Heart left ventricle (tissue), 16 donors: Measurements from ENCODE around the gene LIPE. TPM values are rescaled to one million over a fixed set of nuclear protein-coding genes. Genes with fewer than 3 reads are reported as not detected.

Source experiments
- ATAC-seq, 4 donors: fragments of 200-7000 bp; cut with Tn5 transposase; one replicate each; pipeline ENCODE4 v1.9.1; 2020 to 2022; ENCODE audit warnings: moderate library complexity in 4 of 4, mild to moderate bottlenecking in 3 of 4, moderate number of reproducible peaks in 1 of 4
- DNase-seq, 5 donors: peaks; one replicate each; pipeline ENCODE4 v3.0.0-alpha.2; 2020
- H3K27ac ChIP-seq, 12 donors: fragments of 200-600 bp; sonication (generic) in 4 of 12; one replicate each; pipeline versions ENCODE4 v1.5.0 to v1.8.0; 2016 to 2022; ENCODE audit warnings: mild to moderate bottlenecking in 2 of 12
- H3K27me3 ChIP-seq, 9 donors: fragments of 200-600 bp; sonication (generic) in 2 of 9; one replicate each; pipeline versions ENCODE4 v1.5.1 to v1.8.0; 2016 to 2022; ENCODE audit warnings: mild to moderate bottlenecking in 3 of 9
- H3K36me3 ChIP-seq, 9 donors: fragments of 200-600 bp; sonication (generic) in 2 of 9; one replicate each; pipeline versions ENCODE4 v1.5.0 to v1.8.0; 2018 to 2022; ENCODE audit warnings: mild to moderate bottlenecking in 2 of 9
- H3K4me1 ChIP-seq, 12 donors: fragments of 200-600 bp; sonication (generic) in 4 of 12; one replicate each; pipeline versions ENCODE4 v1.5.0 to v1.8.0; 2016 to 2022; ENCODE audit warnings: mild to moderate bottlenecking in 3 of 12
- H3K4me3 ChIP-seq, 12 donors: fragments of 200-600 bp; sonication (generic) in 4 of 12; one replicate each; pipeline versions ENCODE4 v1.5.0 to v1.8.0; 2017 to 2022; ENCODE audit warnings: mild to moderate bottlenecking in 9 of 12, moderate library complexity in 4 of 12
- H3K9me3 ChIP-seq, 12 donors: fragments of 200-600 bp; sonication (generic) in 4 of 12; one replicate each; pipeline versions ENCODE4 v1.5.0 to v1.8.0; 2016 to 2022; ENCODE audit warnings: mild to moderate bottlenecking in 1 of 12
- POLR2A ChIP-seq, 2 donors: fragments of 450-650 bp; IDR thresholded peaks; one replicate each; pipeline ENCODE4 v1.6.1; 2017; ENCODE audit warnings: antibody characterized with exemption in 2 of 2, mild to moderate bottlenecking in 2 of 2, moderate library complexity in 2 of 2
- WGBS, 4 donors: extraction: QIAGEN DNeasy Blood & Tissue Kit in 2 of 4; methylation state at CpG; one replicate each; pipeline versions ENCODE4 v1.1.5 to v1.1.7; 2013 to 2018; 5-methylcytosine and 5-hydroxymethylcytosine counted together
- intact Hi-C, 10 donors: fragments of 100-400 bp; cut with DNase I; formaldehyde crosslinking; loops; one replicate each; pipeline versions ENCODE4 v1.11.1 to v1.14.2; 2022
- polyA plus RNA-seq, 2 donors: library from polyadenylated mRNA; stranded (reverse); fragments of 200-250 nt; gene quantifications; one replicate each; pipeline ENCODE4 v1.2.3, GENCODE V29; 2013
- total RNA-seq, 9 donors: library from RNA; depleted of rRNA in 2 of 9; stranded (reverse); fragments of >200 nt in 2 of 9; fragmentation: NEBNext Ultra II Directional in 3 of 9; extraction: Animal tissue kit (Norgen Biotek cat#: 25700) in 3 of 9; gene quantifications; one replicate each; pipeline versions ENCODE4 v1.1.0 to v1.2.4, GENCODE V29; 2016 to 2023
- TF ChIP-seq, protein P1 (sequence below), 12 donors: fragments of 200-600 bp; sonication (generic) in 4 of 12; IDR thresholded peaks; one replicate each; pipeline versions ENCODE4 v1.5.0 to v1.8.0; 2018 to 2022; ENCODE audit warnings: antibody characterized with exemption in 12 of 12, mild to moderate bottlenecking in 5 of 12
- donor health status: ischemic (EF 13 %, LVEDD 7.1; RV severe dilation, severe dysfunction).
- donor health status: healthy with polysubstance abuse.
- donor health status: DM: no; HTN: yes; CAD: no.
- donor health status: DM: no; HTN: no; CAD: no.
- donor health status: ischemic (EF 25% LVEDD 6.9; RV normal size, moderate dysfunction).
- donor health status: ischemic (EF 25% LVEDD 5.7; RV mildly dilated, moderate dysfunction).
- donor health status: healthy.
- donor health status: DM: yes; HTN: yes; CAD: no.
- donor health status: ischemic (EF 35%, LVEDD 5.7; RV mildly dilated, moderate dysfunction).
- donor health status: nonischemic (EF 11% LVEDD 7.7; RV severe dilation, severe dysfunction).
- donor health status: DM: yes; HTN: yes; CAD: no.
- donor health status: PGD.
- donor health status: ischemic (EF 29% LVEDD 5.4; RV normal size, mild dysfunction).
- donor health status: nonischemic (EF 23%, LVEDD 6.1; RV moderate dilation, normal function).

LIPE gene
- total and polyA plus RNA-seq, 11 donors: 34.7 to 111 (median 57.3) TPM

DNA sequence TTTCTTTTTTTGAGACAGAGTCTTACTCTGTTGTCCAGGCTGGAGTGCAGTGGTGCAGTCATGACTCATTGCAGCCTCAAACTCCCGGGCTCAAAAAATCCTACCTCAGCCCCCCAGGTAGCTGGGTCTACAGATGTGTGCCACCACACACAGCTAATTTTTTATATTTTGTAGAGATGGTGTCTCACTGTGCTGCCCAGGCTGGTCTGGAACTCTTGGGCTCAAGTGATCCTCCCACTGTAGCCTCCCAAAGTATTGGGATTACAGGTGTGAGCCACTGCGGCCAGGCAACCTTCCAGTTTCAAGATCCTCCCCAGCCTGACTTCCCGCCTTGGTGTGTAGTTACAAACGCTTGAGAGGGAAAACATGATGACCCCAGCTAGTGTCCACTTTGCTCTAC lies 59.3 kb downstream of the LIPE start:
- Histone ChIP-seq H3K9me3 (peaks cover 0 to 12% (median 5%) of the 10 kb centered on the region in 12 donors), H3K27me3 (no peaks in the 10 kb centered on the region), H3K36me3 (peaks cover 0 to 27% (median 16%) of the 10 kb centered on the region in 9 donors), H3K27ac (no peak overlapping the region), H3K4me1 (peaks cover 0 to 37% (median 18%) of the 10 kb centered on the region in 12 donors), H3K4me3 (no peak overlapping the region)
- DNase-seq (no peak), ATAC-seq (no peak)
- 95 to 98% (median 96%) methylated on average over 4 of the region's 4 CpGs for WGBS, 4 donors
- TF ChIP-seq POLR2A (IDR thresholded peaks at IDR 0.05): no peak
- TF ChIP-seq, protein P1, sequence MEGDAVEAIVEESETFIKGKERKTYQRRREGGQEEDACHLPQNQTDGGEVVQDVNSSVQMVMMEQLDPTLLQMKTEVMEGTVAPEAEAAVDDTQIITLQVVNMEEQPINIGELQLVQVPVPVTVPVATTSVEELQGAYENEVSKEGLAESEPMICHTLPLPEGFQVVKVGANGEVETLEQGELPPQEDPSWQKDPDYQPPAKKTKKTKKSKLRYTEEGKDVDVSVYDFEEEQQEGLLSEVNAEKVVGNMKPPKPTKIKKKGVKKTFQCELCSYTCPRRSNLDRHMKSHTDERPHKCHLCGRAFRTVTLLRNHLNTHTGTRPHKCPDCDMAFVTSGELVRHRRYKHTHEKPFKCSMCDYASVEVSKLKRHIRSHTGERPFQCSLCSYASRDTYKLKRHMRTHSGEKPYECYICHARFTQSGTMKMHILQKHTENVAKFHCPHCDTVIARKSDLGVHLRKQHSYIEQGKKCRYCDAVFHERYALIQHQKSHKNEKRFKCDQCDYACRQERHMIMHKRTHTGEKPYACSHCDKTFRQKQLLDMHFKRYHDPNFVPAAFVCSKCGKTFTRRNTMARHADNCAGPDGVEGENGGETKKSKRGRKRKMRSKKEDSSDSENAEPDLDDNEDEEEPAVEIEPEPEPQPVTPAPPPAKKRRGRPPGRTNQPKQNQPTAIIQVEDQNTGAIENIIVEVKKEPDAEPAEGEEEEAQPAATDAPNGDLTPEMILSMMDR (IDR thresholded peaks at IDR 0.05): no peak
- intact Hi-C loops: no loop called here

DNA sequence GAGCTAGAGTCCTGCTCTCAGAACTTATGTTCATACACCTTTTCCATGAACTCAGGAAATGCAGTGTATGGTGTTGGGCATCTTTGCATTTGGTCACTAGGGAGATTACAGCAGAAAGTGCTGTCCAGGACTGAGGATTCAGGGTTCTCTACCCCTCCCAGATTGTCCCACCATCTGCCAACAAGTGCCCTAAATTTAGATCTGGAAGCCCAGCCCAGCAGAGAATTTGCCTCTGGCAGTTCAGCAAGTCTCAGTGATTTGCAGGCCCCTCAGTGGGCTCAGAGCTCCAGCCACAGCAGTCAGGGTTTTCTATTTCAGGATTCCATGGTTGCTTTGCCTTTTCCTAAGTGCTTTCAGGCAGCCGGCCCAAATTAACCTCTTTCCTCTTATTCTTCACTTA lies 60.5 kb downstream of the LIPE start:
- Histone ChIP-seq H3K27ac (peak overlapping the region in 11 of 12 donors; percentile 8 to 77 (median 68)), H3K4me1 (peaks cover 0 to 37% (median 18%) of the 10 kb centered on the region in 12 donors), H3K27me3 (no peaks in the 10 kb centered on the region), H3K9me3 (peaks cover 0 to 12% (median 5%) of the 10 kb centered on the region in 12 donors), H3K4me3 (no peak overlapping the region), H3K36me3 (peaks cover 0 to 33% (median 17%) of the 10 kb centered on the region in 9 donors)
- TF ChIP-seq POLR2A (IDR thresholded peaks at IDR 0.05): no peak
- TF ChIP-seq, protein P1 (IDR thresholded peaks at IDR 0.05): no peak
- 32 to 54% (median 43%) methylated on average over 1 of the region's 1 CpG for WGBS, 4 donors
- intact Hi-C loops: no loop called here
- ATAC-seq: peak; percentile 38 to 62 (median 57)
- DNase-seq: peak in 4 of 5 donors; percentile 32 to 61 (median 42)

DNA sequence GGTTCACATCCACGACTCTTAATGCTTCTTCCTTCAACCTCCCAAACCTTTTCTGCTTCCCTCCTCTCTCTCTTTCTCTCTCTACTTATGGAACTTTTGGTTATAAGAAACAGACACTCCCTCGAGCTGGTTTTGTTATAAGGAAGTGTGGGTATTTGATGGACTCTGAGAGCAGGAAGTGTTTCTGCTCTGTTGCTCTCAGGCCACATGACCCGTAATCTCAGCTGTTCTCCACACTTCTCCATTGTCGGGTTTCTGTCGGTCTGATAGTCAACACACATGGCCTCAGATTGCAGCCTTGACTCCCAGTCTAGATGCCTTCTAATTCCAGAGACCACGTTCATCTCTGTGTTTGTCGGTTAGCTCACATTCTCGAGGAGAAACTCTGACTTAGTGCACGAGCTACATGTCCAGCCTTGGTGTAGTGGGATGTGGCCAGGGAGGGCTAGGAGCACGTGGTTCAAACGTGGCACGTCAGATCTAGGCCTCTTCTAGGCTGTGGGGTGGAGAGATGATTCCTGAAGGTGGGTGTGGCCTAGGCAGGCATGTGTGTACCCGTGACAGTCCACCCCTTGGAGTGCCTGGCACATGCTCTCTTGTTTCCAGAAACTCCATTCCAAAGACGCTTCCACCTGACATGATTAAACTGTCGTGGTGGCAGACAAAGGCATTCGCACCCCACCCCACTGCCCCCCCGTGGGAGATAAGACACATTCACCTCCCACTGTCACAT lies 63.4 kb downstream of the LIPE start:
- peaks cover 0 to 12% (median 5%) of the 10 kb centered on the region in 12 donors for H3K9me3 ChIP-seq
- ATAC-seq: no peak
- peaks cover 0 to 37% (median 16%) of the 10 kb centered on the region in 12 donors for H3K4me1 ChIP-seq
- TF ChIP-seq POLR2A (IDR thresholded peaks at IDR 0.05): no peak
- TF ChIP-seq, protein P1 (IDR thresholded peaks at IDR 0.05): no peak
- 89 to 93% (median 90%) methylated on average over 17 of the region's 17 CpGs for WGBS, 4 donors
- intact Hi-C loops: no loop called here
- H3K36me3 ChIP-seq: peaks cover 0 to 48% (median 31%) of the 10 kb centered on the region in 9 donors
- peak overlapping the region in 1 of 12 donors; percentile 60 for H3K27ac ChIP-seq
- no peaks in the 10 kb centered on the region for H3K27me3 ChIP-seq
- H3K4me3 ChIP-seq: no peak overlapping the region
- DNase-seq: no peak

DNA sequence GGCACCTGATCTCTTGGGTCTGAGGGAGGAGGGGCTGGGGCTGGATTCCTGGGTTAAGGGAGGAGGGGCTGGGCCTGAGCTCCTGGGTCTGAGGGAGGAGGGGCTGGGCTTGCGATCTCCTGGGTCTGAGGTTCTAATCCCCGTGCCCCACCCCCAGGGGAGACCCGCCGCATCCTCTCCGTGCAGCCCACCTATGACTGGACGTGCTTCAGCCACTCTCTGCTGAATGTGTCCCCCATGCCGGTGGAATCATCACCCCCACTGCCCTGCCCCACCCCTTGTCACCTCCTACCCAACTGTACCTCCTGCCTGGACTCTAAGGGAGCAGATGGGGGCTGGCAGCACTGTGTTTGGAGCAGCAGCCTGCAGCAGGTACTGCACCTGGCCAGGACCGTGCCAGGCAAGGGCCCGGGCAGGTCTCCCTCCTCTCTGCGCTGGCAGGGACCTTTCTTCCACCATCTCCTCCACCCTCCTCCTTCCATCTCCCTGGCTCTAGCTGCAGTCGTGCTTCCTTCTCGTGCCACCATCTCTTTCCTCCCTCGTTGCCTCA lies 64.2 kb downstream of the LIPE start:
- no peaks in the 10 kb centered on the region for H3K27me3 ChIP-seq
- ATAC-seq: no peak
- peaks cover 0 to 35% (median 16%) of the 10 kb centered on the region in 12 donors for H3K4me1 ChIP-seq
- peak in 1 of 5 donors; percentile 23 for DNase-seq
- H3K9me3 ChIP-seq: peaks cover 0 to 12% (median 5%) of the 10 kb centered on the region in 12 donors
- intact Hi-C loops: no loop called here
- peak overlapping the region in 1 of 12 donors; percentile 42 for H3K27ac ChIP-seq
- TF ChIP-seq, protein P1 (IDR thresholded peaks at IDR 0.05): no peak
- no peak for TF ChIP-seq POLR2A (IDR thresholded peaks at IDR 0.05)
- peaks cover 0 to 55% (median 35%) of the 10 kb centered on the region in 9 donors for H3K36me3 ChIP-seq
- WGBS, 4 donors: 93 to 96% (median 95%) methylated on average over 6 to 13 of the region's 13 CpGs
- H3K4me3 ChIP-seq: no peak overlapping the region
